Thoracic aorta (tissue), 2 donors: ENCODE results near the gene SLC35A5. TPM values are rescaled to one million over a fixed set of nuclear protein-coding genes. Genes with fewer than 3 reads are reported as not detected.

Experiments used
- ATAC-seq: fragments of 150-250 bp; one replicate; pipeline ENCODE4 v1.8.0; 2017; ENCODE audit warnings: low read depth; ENCODE audit not compliant: insufficient number of reproducible peaks, low FRiP score
- DNase-seq: peaks from one replicate; pipeline ENCODE4 v3.0.0-alpha.2; 2020; ENCODE audit warnings: low spot score
- H3K27ac ChIP-seq, 2 donors: fragments of 200-600 bp; sonication (generic); 1 replicate in 1 of 2; 2 replicates in 1 of 2; pipeline ENCODE4 v1.5.1; 2016; ENCODE audit warnings: mild to moderate bottlenecking in 2 of 2, moderate library complexity in 2 of 2
- H3K27me3 ChIP-seq: fragments of 200-600 bp; sonication (generic); replicated peaks from 2 replicates; pipeline ENCODE4 v1.6.0; 2016; ENCODE audit warnings: mild to moderate bottlenecking; ENCODE audit not compliant: insufficient read depth
- H3K36me3 ChIP-seq: fragments of 200-600 bp; sonication (generic); one replicate; pipeline ENCODE4 v1.5.1; 2016
- H3K4me1 ChIP-seq, 2 donors: fragments of 200-600 bp; sonication (generic); 1 replicate in 1 of 2; 2 replicates in 1 of 2; pipeline versions ENCODE4 v1.5.1 to v1.6.0; 2016; ENCODE audit warnings: low read depth in 2 of 2, mild to moderate bottlenecking in 1 of 2; ENCODE audit not compliant: control insufficient read depth in 1 of 2
- H3K4me3 ChIP-seq: fragments of 200-600 bp; sonication (generic); 2 replicates; pipeline ENCODE4 v1.5.1; 2016; ENCODE audit warnings: mild to moderate bottlenecking
- H3K9me3 ChIP-seq: fragments of 200-600 bp; sonication (generic); 2 replicates; pipeline ENCODE4 v1.5.1; 2016
- CTCF ChIP-seq: fragments of 200-600 bp; sonication (generic); IDR thresholded peaks from one replicate; pipeline ENCODE4 v1.5.1; 2019; ENCODE audit warnings: antibody characterized with exemption
- total RNA-seq, 2 donors: library from RNA; depleted of rRNA; stranded (reverse); fragments of >200 nt; gene quantifications; one replicate each; pipeline versions ENCODE4 v1.1.0 to v1.2.3, GENCODE V29; 2016

SLC35A5 gene
- total RNA-seq, 2 donors from 2014 or later = 17.5 to 45.9 TPM

GRCh38 chr3:112593258-112593657 is 31.4 kb downstream of the SLC35A5 start:
- Histone ChIP-seq H3K4me1 (no peaks in the 10 kb centered on the region), H3K4me3 (no peak overlapping the region), H3K36me3 (peaks cover 21% of the 10 kb centered on the region), H3K9me3 (no peaks in the 10 kb centered on the region), H3K27me3 (no peaks in the 10 kb centered on the region), H3K27ac (no peak overlapping the region)
- no peak for TF ChIP-seq CTCF
- DNase-seq (no peak), ATAC-seq (no peak)

GRCh38 chr3:112594856-112595255 is 33.0 kb downstream of the SLC35A5 start:
- peaks cover 21% of the 10 kb centered on the region for H3K36me3 ChIP-seq
- no peak overlapping the region for H3K4me3 ChIP-seq
- H3K27me3 ChIP-seq = no peaks in the 10 kb centered on the region
- H3K4me1 ChIP-seq = no peaks in the 10 kb centered on the region
- no peak for TF ChIP-seq CTCF
- no peaks in the 10 kb centered on the region for H3K9me3 ChIP-seq
- no peak for ATAC-seq
- DNase-seq = no peak
- H3K27ac ChIP-seq = no peak overlapping the region

GRCh38 chr3:112597945-112598344 is 36.1 kb downstream of the SLC35A5 start:
- no peak for ATAC-seq
- no peak for DNase-seq
- TF ChIP-seq CTCF = no peak
- no peak overlapping the region for H3K27ac ChIP-seq
- H3K4me1 ChIP-seq = no peaks in the 10 kb centered on the region
- no peak overlapping the region for H3K4me3 ChIP-seq
- no peaks in the 10 kb centered on the region for H3K9me3 ChIP-seq
- peaks cover 15% of the 10 kb centered on the region for H3K36me3 ChIP-seq
- H3K27me3 ChIP-seq = no peaks in the 10 kb centered on the region

GRCh38 chr3:112598731-112599130 is 36.9 kb downstream of the SLC35A5 start:
- Histone ChIP-seq H3K27ac (no peak overlapping the region), H3K36me3 (peaks cover 10% of the 10 kb centered on the region), H3K9me3 (no peaks in the 10 kb centered on the region), H3K4me3 (no peak overlapping the region), H3K4me1 (no peaks in the 10 kb centered on the region), H3K27me3 (no peaks in the 10 kb centered on the region)
- no peak for ATAC-seq
- no peak for DNase-seq
- no peak for TF ChIP-seq CTCF

- Histone ChIP-seq H3K9me3 (no peaks in the 10 kb centered on the region), H3K4me1 (peaks cover 0 to 4% of the 10 kb centered on the region in 2 donors), H3K4me3 (no peak overlapping the region), H3K27me3 (no peaks in the 10 kb centered on the region), H3K27ac (no peak overlapping the region), H3K36me3 (peaks cover 4% of the 10 kb centered on the region)
- no peak for TF ChIP-seq CTCF
- DNase-seq (no peak), ATAC-seq (no peak)
Measured at GRCh38 chr3:112602217-112602838, 40.5 kb downstream of the SLC35A5 start.
